LNCaP clone FGC (cell line): ENCODE measurements around the gene ARHGEF3.

ENCODE experiments used
- DNase-seq: peaks from one replicate; pipeline ENCODE4 v3.0.0-alpha.2; 2011; ENCODE audit warnings: low read depth
- H3K4me3 ChIP-seq: 2 replicates; pipeline ENCODE4 v1.5.1; 2011; ENCODE audit warnings: mild to moderate bottlenecking, low read depth, low read length, control low read depth
- TF ChIP-seq, protein P1 (sequence below): IDR thresholded peaks from 2 replicates; pipeline ENCODE4 v1.5.1; 2012; ENCODE audit warnings: mild to moderate bottlenecking; ENCODE audit not compliant: control insufficient read depth, insufficient read depth; ENCODE audit errors: extremely low read depth

Gene ARHGEF3

DNA sequence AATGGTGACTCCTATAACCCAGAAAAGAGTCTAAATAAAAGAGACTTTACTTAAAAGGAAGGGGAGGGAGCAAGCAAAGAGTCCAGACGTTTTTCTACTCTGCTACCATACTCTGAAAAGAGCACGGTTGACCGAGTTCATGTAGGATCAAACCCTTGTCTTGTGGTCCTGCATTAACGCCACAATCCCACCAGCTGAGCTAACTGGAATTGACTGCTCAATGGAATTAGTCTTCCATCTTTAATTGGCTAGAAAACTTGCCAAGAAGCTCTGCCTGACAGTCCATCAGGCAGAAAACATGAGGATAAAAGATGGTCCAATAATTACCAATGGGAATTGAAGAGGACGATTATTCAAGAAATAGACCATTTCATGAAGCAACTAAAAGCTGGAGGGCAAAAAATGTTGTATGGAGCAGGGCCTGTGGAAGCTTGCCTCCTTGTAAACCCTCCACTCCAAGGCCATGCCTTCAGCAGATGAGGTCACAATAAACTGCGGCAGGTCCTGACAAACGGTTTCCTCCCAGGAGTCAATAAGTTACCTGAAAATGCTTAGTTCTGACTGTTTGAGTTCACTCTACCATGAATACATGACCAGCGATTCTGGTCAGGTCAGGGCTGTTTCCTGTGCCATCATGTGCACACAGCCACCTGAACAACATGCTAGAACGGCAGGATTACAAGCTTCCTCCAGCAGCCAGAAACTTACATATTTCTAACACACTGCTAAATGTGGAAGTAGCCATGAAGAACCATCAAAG is 35.6 kb upstream of the ARHGEF3 start:
- no peak for DNase-seq
- TF ChIP-seq, protein P1, sequence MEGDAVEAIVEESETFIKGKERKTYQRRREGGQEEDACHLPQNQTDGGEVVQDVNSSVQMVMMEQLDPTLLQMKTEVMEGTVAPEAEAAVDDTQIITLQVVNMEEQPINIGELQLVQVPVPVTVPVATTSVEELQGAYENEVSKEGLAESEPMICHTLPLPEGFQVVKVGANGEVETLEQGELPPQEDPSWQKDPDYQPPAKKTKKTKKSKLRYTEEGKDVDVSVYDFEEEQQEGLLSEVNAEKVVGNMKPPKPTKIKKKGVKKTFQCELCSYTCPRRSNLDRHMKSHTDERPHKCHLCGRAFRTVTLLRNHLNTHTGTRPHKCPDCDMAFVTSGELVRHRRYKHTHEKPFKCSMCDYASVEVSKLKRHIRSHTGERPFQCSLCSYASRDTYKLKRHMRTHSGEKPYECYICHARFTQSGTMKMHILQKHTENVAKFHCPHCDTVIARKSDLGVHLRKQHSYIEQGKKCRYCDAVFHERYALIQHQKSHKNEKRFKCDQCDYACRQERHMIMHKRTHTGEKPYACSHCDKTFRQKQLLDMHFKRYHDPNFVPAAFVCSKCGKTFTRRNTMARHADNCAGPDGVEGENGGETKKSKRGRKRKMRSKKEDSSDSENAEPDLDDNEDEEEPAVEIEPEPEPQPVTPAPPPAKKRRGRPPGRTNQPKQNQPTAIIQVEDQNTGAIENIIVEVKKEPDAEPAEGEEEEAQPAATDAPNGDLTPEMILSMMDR, result no peak
- no peak overlapping the region for H3K4me3 ChIP-seq

GRCh38 chr3:56836276-56837163 is 34.8 kb upstream of the ARHGEF3 start:
- no peak for DNase-seq

DNA sequence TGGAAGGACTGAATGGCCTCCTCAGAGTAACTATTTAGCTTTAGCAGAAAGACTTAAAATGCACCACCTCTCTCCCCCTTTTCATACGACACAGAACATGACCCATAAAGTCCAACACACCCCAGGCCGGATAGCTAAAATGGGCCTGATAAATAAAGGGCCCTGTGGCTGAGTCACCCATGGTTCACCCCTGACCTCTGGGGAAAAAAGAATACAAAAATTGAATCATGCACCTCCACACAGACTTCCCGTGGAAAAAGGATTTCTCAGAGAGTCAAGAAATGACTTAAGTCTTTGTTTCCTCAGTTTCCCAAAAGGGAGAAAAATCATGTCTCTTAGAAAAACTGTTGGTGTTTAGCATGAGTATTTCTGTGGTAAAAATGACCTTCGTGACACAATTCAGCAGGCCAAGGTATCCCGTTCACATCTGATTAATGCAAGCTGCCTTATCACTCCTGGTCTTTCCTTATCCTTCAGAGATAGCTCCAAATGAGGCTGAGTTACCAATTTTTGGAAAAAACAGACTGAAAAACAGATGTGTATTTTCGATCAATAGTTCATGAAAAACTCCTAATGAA is 34.0 kb upstream of the ARHGEF3 start:
- no peak for DNase-seq
- no peak overlapping the region for H3K4me3 ChIP-seq
- TF ChIP-seq, protein P1, result no peak

More at GRCh38 chr3:56836276-56837163, 34.8 kb upstream of the ARHGEF3 start:
- TF ChIP-seq, protein P1, result no peak
- no peak overlapping the region for H3K4me3 ChIP-seq

- no peak for DNase-seq
- H3K4me3 ChIP-seq, result no peak overlapping the region
- TF ChIP-seq, protein P1, result no peak
Measured at GRCh38 chr3:56833536-56833935, 31.8 kb upstream of the ARHGEF3 start.

GRCh38 chr3:56833022-56833421 is 31.3 kb upstream of the ARHGEF3 start:
- TF ChIP-seq, protein P1, result no peak
- H3K4me3 ChIP-seq, result no peak overlapping the region
- DNase-seq, result no peak

DNA sequence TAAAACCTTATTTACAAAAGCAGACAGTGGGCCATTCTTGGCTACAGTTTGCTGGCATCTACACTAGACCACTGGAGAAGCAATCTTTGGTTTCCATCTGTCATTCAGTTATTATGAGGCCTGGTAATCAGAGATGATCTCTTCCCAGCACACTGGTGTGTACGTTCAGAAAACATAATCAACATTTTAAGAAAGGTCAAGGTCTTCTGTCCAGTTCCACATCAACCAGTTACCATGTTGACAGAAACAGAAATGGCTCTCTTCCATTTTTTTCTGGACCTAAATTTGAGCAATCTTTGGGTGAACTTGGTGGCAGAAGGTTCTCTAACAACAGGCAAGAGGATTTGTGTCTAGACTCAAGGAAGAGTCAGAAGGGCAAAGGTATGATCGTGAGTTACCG is 29.8 kb upstream of the ARHGEF3 start:
- no peak overlapping the region for H3K4me3 ChIP-seq
- no peak for DNase-seq
- TF ChIP-seq, protein P1, result no peak
